HG03558 (cell line): ENCODE measurements around the gene SNCB.

ENCODE experiments used
- ATAC-seq: cut with Tn5 transposase; IDR thresholded peaks from one replicate; pipeline ENCODE4 v1.9.1; 2021; ENCODE audit warnings: moderate number of reproducible peaks; ENCODE audit not compliant: unreplicated experiment; ENCODE audit errors: extremely low read depth

Gene SNCB

DNA sequence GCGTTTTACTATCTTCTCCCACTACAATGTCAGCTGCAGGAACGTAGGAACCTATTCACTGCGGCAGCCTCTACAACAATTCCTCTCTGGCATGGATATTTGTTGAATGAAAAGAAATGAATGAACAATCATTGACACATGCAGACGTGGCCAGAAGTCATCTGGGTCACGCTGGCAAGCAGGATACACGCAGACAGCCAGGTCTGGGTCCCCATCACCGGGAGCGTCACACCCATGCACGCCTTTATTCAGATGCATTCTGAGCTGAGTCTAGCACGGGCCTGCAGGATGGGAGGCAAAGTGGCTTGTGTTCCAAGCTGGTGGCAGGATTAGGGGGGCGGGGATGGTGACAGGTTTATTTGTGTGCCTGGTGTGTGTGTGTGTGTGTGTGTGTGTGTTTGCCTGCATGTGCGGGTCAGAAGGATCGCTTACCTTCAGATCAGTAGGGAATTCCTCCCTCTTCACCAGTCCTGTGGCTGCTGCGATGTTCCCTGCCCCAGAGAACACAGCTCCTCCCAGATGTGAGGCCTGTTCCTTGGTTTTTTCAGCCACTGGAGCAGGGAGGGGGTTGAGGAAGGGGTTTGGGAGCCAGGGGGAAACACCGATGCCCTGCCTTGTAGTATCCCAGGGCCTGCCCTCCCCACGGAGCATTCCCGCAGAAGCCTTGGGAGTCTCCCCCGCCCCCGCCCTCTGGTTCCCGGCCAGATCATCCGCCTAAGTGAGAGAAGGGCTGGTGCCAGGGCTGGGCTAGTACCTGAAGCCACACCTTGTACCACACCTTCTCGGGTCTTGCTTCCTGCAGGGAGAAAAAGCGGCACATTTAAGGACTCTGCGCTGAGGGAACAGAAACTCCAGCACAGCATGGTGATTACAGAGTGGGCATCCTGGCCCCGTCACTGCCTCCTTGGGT lies 4.1 kb downstream of the SNCB start:
- ATAC-seq = no peak

DNA sequence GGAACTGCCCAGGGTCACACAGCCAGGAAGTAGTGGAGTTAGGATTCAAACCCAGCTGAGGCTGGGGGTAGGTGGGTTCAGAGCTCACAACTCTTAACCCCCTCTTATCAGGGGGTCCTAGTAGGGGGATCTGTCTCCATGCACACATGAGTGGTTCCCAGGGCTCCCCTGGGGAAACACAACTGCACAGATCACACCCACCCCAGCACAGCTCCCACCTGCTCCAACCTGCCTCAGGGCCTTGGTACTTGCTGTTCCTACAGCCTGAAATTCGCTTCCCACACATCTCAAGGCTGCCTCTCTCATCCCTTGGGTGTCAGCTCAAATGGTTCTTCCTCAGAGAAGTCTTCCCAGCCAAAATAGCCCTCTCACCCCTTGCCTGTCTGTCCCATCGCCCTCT lies 4.8 kb downstream of the SNCB start:
- ATAC-seq = no peak

DNA sequence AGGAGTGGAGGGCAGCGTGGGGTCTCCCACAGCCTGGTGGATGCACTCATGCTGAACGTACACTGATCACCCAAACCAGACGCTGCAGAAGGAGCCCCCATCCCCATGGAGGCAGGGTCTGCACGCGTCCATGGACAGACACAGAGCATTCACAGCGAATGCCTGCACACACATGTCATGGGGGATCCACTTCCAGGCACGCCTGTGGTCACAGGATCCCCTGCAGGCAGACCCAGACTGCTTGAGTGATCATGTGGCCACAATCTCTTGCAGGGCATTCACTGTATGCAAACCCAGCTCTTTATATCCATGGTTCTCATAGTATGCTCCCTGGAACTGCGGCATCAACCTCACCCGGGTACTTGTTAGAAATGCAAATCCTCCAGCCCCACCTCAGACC lies 5.4 kb downstream of the SNCB start:
- ATAC-seq = no peak

DNA sequence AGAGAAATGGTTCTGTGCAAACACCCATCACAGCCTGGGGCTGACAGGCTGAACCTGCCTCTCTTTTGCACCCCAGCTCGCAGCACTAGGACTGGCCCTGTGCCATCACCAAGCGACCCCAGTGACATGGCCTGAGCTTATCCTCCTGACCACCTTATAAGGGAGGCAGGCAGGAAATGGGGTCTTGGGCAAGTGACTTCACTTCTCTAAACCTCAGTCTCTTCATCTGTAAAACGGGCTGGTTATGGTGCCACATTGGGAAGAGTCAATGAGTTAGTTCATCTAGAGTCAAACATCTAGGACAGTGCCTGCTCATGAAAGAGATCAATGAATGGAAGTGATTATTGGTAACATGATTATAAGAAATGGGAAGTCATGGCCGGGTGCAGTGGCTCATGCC lies 6.2 kb downstream of the SNCB start:
- ATAC-seq = no peak

DNA sequence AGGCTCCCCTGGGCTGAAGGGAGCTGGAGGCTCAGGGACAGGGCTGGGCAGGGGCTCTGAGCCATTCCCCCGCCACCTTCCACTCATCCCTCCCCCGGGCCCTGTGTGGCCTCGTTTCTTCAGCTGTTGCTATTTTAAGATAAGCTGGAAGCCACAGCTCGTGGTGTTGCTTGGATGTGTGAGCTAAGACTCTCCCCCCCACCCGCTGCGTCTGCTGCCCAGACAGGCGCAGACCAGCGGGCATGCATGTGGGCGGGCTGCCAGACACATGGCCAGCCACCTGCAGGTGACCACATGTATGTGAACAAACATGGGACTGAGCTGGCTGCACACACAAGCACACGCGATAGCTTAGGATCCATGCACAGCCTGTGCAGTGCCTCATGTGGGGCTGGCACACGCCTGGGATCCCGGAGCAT lies 8.7 kb downstream of the SNCB start:
- ATAC-seq = no peak

DNA sequence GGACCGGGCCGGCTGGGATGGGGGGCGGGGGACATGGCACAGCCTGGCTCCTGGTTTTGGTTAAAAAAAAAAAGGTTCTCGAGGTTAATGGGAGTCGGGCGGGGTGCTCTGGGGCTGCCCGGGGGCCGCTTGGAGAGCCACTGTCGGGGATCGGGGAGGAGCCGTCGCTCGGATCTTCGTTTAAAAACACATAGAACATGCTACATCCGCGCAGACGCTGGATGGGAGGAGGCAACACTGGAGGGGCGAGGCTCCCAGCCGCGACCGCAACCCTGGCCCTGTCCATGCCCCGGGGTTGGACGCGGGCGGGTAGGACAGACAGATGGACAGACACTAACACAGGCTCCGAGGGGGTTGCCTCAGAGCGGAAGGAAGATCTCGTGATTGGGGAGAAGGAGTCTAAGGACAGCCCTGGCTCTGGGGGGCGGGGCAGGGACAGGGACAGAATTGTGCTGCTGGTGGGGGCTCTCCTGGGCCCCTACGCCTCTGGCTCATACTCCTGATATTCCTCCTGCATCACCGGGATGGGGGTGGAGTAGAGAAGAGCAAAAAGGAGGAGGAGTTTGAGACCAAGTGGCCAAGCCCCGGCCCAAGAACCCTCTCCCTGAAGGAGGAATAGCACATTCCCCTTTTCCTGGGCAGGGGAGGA lies 9.9 kb downstream of the SNCB start:
- no peak for ATAC-seq

DNA sequence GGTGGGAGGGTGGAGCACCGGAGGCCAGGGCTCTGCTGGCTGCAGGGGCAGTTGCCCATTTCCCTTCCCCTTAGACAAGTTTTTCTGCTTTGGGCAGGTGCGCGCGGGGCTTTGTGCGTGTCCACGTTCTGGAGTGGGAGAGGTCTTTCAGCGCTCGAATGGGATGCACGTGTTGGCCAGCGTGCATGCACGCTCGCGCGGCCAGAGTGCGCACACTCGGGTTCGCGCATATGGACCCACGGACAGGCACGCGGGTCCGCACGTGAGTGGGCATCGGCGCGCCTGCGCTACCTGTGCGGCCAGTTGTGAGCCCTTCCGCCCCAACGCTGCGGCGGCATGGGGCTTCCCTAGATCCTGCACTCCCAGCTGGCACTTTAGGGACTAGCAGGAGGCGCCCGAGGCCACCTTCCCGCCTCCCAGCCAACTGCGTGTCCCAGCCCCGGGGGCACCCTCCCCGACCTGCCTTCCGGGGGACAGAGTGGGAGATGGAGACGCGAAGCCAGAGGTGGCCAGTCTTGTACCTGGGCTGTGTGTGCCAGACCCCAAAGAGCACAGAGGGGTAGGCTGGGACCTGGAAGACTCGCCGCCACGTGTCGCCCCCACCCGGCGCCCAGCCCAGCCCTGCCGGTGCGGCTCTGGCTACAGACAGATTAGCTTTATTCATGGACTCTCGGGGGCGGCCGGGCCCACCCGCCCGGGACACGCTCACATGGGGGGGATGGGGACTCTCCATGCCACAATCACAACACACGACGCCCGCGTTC lies 10.6 kb downstream of the SNCB start:
- no peak for ATAC-seq

DNA sequence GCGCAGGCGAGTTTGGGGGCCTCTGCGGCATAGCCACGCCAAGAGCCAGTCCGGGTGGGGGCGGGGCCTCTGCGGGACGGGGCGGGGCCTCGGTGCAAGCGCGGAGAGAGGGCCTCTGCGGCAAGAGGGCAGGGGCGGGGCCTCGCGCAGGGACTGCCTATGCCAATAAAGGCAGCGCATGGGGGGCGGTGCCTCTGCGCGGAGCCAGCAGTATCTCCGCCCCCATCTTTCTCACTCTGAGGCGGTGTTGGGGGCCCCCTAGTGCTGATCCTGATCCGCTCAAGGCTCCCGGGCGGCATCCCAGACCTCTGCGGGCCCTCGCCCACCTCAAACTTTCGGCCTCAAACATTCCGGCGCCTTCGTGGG lies 11.1 kb downstream of the SNCB start:
- ATAC-seq = no peak

DNA sequence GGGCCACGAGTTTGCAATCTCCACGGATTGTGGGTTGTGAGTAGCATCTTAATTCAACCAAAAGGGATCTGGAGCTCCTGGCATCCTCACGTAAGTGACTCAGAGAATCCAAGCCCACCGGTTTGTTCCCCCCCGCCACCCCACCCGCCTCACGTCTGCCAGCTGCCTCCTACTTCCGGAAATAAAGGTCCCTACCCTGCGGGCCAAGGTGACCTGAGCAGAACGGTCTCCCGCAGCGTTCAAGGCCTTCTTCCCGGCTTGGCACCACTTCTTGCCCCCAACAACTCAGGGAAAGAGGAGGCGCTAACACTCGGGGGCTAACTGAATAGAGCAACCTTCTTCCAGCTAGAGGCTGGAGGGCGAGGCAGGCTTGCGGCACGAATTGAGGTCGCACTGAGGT lies 11.6 kb downstream of the SNCB start:
- no peak for ATAC-seq

DNA sequence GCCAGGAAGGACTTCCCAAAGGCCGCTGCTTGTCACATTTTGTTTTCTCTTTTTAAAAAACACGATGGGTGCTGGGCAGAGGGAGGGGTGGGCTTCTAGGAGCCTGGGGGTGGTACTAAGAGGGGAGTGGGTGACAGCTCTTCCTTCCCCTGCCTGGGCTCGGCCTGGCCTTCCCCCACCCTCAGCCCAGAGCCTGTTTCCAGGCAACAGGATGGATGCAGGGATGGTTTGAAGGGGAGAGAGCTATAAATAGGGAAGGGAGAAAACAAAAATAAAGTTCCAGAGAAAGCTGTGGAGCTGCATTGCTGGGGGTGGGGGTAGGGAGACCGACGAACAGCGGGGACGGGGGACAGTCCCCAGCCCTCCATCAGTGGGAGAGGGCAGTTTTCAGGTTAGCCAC lies 13.8 kb downstream of the SNCB start:
- ATAC-seq = no peak

DNA sequence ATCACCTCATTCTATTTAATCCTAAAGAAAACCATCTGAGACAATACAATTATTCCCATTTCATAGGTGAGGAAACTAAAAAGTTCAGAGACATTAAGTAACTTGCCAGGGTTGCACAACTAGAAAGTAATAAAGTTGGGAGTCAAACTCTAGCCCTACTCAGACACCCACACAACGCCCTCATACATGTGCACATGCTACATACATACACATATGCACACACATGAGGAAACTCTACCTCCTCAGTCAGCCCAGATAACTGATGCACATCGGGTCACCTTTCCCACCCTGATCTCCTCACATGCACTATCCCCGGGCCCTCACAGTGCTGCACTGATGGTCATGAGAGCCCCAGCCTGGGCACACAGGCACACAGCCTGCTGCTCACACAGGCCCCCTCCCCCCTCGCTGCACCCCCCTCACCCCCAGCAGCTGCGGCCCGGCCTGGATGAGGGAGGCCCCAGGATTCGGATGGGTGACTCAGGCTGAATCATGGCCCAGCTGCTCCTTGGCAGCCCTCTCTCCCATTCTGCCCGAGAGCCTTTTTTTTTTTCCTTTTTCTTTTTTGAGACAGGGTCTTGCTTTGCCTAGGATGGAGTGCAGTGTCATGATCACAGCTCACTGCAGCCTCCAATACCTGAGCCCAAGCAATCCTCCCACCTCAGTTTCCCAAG lies 15.4 kb downstream of the SNCB start:
- no peak for ATAC-seq

DNA sequence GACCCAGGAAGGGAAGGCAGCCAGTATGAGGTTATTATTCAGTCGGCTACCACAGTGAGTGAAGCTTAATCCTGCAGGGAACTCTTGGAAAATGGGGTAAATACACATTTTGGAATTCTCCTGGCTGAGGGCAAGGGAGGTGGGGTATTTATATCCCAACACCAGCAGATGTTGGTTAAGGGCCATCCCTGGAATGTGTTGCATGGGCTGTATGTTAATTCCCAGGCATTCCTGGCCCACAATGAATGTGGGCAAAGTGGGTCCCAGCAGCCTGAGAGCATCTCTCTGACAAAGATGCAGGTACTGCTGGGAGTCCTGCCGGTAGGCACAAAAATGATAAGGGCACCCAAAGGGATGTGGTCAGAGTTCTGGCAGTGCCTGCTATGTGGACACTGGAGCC lies 17.5 kb downstream of the SNCB start:
- no peak for ATAC-seq

DNA sequence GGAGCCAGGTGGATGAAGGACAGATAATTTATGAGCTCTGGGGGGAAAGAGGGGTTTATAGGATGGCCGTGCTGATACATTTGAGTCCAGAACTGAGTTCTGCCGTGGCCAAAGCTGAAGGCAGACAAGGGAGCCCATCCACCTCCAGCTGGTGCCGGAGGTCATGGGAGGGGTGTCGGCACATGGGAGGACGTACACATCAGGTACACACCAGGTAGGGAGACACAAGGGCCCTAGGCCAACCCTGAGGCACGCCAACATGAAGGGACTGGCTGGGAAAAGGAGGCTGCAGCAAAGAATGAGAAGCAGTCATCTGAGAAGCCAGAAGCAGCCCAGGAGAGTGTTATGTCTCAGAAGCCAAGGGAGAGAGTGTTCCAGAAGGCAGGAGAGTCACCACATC lies 18.3 kb downstream of the SNCB start:
- ATAC-seq = no peak

DNA sequence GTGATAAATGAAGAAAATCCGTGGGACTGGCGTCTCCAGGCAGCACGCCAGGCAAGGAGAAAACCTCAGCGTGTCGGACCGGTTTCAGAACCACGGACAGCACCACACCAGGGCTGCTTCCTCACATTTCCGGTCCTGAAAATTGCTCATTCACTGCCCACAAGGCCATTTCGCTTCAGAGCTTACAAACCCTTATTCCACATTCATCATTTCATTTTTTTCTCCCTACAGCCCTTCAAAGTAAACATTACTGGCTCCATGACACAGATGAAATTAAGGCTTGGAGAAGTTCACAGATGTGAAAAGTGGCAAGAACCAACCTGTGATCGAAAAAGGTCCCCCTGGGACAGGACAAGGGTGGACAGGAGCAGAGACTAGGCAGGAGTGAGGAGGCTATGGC lies 18.9 kb downstream of the SNCB start:
- no peak for ATAC-seq

DNA sequence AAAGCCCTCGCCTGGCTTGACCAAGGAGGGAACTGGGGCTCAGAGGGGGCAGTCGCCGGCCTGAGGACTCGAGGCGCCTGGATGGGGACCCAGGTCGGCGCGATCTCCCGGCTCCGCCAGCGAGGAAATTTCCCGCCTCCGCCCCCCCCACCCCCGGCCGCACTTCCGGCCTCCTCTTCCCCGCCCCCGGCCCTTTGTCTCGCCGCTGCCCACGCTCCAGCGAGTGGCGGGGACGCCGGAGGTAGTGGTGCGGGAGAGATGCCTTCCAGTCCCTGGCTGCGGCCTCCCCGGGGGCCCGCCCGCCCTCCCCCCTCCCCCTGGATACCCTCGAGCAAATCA lies 19.9 kb downstream of the SNCB start:
- ATAC-seq = no peak

DNA sequence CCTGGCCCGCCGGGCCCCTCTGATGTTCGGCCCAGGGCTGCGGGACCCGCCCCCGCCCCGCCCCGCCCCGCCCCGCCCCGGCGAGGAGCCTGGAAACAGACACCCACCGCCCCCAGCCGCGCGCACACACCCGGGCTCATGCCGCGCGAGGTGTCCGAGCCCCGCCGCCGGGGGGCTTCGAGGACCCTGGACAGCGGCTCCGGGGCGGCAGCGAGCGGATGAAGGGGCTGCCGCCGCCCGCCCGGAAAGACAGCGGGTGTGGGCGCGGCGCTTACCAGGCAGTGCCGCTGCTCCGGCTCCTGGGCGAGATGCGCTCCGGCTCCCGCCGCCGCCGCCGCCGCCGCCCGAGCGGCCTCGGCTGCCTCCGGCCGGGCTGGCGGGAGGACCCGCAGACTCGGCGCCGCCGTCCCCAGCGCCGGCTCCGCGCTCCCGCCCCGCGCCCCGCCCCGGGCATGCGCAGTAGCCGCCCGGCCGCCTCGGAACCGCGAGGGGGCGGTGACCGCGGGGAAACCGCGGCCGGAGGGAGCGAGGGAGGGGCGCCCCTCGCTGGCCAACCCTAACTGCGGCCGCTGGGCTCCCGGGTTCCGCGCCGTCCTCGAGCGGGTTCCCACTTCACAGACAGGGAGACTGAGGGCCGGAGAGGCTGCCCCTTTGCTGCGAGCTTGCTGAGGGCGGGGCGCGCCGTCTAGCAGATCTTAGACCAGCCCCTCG lies 20.5 kb downstream of the SNCB start, which contains the start of gene GPRIN1:
TSS of gene GPRIN1 (minus strand) at position 433 of the 711 bp plus-strand sequence. CDS start 10,322 bp downstream, outside the sequence.
- no peak for ATAC-seq

DNA sequence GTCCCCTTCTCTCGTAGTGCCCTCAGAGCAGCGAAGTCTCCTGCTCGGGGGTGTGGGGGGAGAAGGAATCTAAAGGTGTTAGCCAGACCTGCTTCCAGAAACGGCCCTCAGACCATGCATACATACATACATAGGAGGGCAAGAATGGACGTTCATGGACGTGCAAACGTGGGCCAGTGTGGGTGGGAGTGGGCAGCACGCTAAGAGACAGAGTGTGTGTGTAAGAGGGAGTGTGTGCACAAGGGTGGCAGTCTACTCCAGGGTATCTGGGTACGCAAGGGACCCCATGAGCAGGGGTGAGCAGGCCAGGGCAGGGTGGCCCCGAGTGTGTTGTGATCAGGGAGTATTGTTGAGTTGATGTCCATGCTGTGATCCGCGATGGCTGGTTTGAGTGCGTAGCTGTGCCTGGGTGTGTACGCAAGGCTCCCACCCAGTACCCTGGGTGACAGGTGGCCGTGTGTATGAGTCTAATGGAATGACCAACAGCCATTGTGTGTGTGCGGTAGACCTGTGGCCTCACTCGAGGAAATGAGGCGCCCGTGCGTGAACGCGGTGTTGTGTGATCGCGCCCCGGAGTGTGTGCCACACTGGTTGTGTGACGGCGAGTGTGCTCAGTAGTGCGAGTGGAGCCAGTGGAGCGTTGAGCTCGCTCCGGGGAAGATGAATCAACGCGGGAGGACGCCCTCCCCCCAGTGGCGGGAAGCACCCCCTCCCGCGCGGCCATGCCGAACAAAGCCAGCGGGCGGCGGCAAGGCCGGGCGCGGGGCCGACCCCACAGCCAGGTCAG lies 21.2 kb downstream of the SNCB start:
- ATAC-seq = no peak

DNA sequence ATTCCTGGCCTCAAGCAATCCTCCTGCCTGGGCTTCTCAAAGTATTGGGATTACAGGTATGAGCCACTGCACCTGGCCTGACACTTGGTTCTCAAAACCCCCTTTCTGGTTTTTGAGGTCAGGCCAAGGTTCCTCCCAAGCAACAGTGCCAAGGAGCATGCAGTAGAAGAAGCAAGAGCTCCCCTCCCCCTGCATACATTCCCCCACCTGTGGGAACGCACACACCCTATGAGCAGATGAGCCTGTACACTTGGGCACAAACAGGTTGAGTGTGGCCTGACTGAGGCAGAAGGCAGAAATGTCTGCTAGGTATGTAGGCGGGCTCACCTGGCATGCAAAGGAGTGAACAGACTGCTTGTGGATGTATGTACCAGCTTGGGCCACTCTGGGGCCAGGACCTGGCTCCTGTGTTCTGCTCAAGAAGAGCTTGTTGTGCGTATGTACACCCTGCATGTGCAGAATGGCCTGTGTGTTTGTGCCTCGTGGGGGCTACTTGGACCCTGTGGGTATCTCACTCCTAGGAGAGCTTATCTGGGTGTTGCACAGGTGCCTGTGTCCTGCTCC lies 22.1 kb downstream of the SNCB start:
- ATAC-seq = no peak

DNA sequence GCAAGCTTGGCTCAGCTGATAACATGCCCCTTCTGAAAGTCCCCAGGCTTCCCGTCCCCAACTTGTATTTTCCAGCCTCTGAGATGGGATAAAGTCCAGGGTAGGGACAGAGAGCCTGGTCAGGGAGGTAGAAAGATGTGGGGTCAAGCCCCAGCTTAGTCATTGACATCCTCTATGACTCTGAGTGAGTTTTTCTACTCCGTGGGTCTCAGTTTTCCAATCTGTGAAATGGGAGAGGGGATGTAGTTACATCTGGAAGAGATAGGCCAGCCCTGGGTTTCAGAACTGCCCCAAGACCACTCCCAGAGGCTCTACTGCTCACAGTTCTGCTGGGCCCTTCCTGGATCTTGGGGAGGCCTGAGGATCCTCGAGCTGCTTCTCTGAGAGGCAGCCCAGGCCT lies 23.5 kb downstream of the SNCB start:
- no peak for ATAC-seq
